ELF-1 (cell line): ENCODE measurements around the gene HECW1.
A peak's percentile ranks its signal among the peaks of the same experiment; 100 is the strongest.
"Not testable (repeated sequence)": the region's sequence is repeated elsewhere in the genome, so short reads cannot be mapped to it uniquely, and the experiment has no call there.

Experiments
- DNase-seq: peaks from one replicate; pipeline ENCODE4 v3.0.0-alpha.2; 2016; ENCODE audit warnings: low read depth, low spot score

Gene HECW1

DNA sequence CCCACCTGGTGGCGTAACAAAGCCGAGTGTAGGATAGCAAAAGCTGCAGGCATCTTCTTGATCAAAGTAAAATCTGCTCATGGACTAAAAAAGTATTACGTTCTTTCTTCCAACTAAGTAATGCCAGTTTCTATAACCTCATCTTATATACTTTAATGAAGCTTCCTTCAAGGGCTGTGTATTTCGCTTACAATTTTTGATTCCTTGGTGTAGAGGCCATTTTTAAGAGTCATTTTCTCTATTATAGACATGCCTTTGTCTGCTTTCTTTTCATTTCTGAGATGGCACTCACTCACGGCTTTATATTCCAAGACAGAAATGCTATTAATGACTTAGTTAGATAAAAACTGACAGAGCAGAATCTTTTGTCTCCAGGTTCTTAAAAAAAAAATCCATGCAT lies 194.0 kb downstream of the HECW1 start:
- DNase-seq, result no peak

DNA sequence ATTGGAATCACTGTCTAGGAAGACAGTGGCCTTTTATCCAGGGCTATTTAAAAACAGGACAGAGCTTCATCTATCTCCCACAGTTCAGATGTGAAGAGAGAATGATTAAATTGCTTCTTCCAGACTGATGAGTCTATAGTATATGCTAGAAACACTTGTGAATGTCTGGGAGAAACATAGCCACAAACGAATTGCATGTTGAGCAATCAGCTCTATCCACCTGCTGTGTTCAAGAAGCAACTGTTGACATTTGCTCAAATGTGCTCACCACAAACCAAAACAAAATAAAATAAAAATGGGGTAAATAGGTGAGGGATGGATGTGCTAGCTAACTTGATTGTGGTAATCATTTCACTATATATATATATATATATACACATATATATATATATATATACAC lies 195.1 kb downstream of the HECW1 start:
- no peak for DNase-seq

GRCh38 chr7:43308913-43309705 lies 196.7 kb downstream of the HECW1 start:
- DNase-seq, result no peak

DNA sequence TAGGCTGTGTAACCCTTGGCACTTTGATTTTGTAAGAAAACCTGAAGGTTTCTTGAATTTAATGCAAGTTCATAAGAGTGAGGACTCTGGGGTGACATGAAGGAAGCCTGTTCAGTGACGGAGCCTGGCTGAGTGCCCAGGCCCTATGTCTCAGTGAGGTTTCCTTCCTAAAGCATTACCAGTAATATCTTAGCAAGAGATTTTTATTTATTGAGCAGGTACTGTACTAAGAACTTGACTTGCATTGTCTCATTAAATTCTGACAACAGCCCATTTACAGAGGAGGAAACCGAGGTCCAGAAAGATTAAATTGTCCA lies 197.2 kb downstream of the HECW1 start:
- DNase-seq, result no peak

DNA sequence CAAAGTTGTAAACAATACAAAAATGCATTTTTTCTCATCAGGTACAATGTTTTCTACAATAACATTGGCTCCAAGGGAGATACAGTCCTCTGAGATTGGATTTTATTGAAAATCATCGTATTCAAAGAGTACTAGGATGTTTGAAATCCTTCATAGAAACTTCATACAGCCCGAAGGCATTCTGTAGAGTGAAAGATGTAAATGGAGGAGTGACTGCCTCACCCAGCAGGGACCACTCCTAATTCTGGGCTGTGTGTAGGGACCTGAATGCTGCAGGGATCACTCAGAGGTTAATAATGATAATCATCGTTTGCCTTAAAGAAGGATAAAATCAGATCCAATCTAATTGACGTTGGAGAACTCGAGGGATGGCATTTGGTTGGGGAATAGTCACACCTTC lies 198.6 kb downstream of the HECW1 start:
- DNase-seq, result no peak

- no peak for DNase-seq
Observed at GRCh38 chr7:43311694-43312093, 199.2 kb downstream of the HECW1 start.

- no peak for DNase-seq
Observed at GRCh38 chr7:43313628-43314378, 201.4 kb downstream of the HECW1 start.

GRCh38 chr7:43314379-43315158 lies 202.1 kb downstream of the HECW1 start:
- no peak for DNase-seq

DNA sequence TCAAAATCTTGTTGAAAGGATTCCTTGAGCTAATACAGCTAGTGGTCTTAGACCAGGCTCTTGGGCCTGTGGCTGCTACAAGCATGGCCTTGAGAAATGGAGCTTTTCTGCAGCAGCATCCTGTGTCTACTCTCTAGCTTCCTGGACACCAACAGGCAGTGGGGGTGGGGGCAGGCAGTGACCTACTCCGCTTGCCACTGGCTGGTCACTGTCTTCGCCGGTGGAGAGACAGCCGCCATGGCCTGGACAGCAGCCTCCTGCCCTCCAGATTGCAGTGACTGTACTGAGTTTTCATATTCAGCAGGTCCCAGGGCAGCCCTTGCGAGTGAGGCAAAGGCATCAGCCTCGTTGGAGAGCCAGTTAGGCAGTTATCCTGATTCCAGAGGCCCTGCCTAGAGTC lies 204.6 kb downstream of the HECW1 start:
- DNase-seq, result no peak

DNA sequence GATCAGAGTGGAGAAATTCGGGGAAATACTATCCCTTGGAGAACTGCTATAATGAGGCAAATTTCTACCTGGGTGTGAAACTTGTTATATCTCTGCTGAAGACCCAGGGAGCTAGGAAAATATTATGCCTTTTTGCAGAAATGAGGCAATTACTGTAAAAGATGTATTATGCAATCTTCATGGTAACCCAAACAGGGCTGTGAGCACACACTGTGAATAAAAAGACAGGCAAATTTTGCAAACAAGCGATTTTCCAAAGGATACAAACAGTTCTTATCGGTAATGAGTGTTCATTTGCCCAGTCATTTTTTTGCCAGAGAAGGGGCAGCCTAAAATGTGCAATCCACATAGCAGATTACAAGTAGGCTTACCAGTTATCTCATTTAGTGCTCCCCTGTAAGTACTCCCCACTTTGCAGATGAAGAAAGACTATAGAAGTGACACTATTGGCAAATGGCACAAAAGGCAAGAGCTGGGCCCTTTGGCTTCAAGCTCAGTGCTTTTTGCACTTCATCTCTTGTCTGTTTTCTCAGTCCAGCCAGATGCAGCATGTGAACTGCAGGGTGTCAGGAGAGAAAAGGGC lies 205.8 kb downstream of the HECW1 start:
- DNase-seq, result no peak

DNA sequence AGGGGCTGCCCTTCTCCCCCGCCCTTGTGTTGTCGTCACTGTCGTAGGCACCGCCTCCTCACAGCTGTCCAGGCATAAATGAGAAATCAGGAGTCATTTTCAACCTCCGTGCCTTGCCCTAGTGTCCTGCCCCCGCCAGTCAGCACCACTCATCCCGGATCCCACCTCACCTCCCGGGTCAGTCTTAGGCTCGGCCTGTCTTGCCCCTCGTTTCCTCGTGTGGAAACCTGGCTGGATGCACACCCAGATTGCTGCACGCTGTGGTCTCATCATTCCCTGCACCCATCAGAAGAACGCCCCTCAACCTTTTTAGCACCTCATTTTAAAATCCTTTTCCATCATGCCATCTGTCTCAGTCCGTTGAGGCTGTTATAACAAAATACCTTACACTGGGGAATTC lies 213.1 kb downstream of the HECW1 start:
- no peak for DNase-seq

DNA sequence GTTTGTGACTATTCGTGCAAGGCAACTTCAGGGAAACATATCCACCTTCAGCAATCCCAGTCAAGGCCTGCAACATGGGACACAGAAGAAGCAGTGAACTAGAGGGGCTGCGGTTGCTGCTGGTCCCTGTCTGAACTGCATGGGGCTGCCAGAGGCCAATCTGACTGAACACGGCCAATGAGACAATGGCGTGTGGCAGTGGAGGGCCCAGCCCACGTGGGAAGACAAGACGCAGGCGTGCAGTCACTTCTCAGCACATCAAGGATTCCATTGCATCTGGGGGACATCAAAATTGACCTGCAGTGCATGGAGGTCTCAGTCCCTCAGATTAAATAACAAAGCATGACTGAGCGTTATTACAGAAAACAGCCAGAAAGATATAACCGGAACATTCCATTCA lies 215.9 kb downstream of the HECW1 start:
- DNase-seq, result no peak

DNA sequence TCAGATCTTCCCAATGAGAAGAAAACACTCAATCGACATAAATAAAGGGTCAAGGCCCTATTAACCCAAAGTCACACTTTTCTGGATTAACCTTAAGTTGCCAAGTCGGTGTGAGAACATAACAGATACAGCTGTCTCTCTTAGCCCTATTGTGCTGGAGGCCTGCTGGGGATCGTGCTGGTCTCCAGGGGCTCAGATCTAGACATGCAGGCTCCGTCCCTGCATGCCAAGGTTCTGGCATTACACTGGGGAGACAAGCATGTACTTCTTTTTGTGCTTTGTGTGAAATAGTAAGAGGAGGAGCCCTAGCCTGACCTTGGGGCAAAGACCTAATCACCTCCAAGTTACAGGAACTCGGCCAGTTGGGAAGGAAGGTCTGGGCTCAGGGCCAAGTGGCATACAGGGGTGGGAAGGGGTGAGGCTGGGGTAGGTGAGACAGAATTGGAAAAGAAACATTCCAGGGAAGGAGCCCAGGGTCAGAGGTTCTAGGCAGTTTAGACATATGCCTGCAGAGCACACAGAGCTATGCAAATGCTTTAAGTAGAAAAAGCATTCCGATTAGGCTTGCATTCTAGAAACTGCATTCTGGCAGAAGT lies 216.4 kb downstream of the HECW1 start:
- peak; percentile 36 for DNase-seq

DNA sequence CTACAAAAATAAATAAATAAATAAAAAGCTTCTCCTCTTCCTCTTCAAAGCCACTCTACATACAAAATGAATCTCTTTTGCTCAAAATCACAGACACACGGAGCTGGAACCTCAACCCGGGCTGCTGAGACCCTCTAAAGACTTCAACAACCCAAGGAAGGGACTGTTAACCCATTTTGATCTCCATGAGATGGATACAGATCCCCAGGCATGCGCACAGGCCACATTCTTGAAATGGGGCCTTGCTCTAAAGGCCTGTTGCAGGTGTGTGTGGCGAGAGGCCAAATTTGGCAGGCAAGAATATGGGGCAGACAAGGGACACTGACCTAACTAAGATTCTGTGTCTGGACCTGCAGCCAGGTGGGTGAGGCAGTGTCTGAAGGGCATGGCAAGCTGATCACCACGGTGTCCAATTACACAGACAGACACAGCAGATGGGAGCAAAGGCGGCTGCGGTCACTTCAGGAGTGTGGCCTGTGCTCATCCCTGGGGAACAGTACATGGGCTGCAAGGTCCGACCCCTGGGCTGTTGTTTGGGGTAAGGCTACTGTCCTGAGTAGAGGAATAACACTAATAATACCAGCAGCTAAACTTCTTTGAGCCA lies 219.8 kb downstream of the HECW1 start:
- no peak for DNase-seq

- no peak for DNase-seq
Observed at GRCh38 chr7:43337191-43337590, 224.7 kb downstream of the HECW1 start.

DNA sequence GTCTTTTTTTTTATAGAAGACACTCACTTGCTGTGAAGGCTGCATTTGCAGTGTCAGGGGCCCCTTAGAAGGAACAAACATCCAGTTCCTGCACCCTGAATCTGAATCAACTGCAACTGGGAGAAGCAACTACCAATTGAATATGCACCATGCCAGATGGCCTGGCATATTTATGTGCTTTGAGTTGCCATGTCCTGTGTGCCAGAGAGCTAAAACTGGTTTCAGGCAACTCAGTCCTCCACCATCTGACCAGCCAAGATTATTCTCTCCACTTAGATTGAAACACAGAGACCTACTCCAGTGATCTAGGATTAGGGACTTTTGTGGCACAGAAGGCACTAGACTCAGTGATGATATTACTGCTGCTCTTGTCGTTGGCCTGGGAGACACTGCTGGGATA lies 225.4 kb downstream of the HECW1 start:
- DNase-seq, result no peak

DNA sequence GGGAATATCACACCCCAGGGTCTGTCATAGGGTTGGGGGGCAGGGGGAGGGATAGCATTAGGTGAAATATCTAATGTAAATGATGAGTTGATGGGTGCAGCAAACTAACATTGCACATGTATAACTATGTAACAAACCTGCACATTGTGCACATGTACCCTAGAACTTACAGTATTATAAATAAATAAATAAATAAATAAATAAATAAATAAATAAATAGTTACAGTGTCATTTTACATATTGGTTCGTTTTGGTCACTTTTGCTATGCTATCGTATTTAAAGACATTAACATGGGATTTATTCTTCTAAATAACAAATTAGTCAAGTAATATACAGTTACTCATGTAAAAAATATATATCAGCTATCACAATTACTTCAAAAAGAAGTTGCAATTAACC lies 228.7 kb downstream of the HECW1 start:
- DNase-seq, result no peak

GRCh38 chr7:43343417-43343816 lies 231.0 kb downstream of the HECW1 start:
- not testable (repeated sequence) for DNase-seq

DNA sequence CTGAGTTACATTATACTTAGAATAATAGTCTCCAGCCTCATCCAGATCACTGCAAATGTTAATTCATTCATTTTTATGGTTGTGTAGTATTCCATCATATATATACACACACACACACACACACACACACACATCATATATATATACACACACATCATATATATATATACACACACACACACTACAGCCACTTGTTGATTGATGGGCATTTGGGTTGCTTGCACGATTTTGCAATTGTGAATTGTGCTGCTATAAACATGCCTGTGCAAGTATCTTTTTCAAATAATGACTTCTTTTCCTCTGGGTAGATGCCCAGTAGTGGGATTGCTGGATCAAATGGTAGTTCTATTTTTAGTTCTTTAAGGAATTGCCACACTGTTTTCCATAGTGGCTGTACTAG lies 233.2 kb downstream of the HECW1 start:
- not testable (repeated sequence) for DNase-seq

GRCh38 chr7:43351683-43352082 lies 239.2 kb downstream of the HECW1 start:
- no peak for DNase-seq

- no peak for DNase-seq
Observed at GRCh38 chr7:43353902-43354301, 241.5 kb downstream of the HECW1 start.
